Transverse colon (tissue), 4 donors: Measurements from ENCODE around the gene ADGRB3. TPM values are rescaled to one million over a fixed set of nuclear protein-coding genes. Genes with fewer than 3 reads are reported as not detected.

ENCODE experiments used
- DNase-seq: peaks from one replicate; pipeline ENCODE4 v3.0.0-alpha.2; 2019
- H3K27ac ChIP-seq, 4 donors: fragments of 200-600 bp; sonication (generic); 2 replicates each; pipeline ENCODE4 v1.5.1; 2016 to 2018; ENCODE audit warnings: inconsistent platforms in 4 of 4
- H3K27me3 ChIP-seq: fragments of 200-600 bp; sonication (generic); 2 replicates; pipeline ENCODE4 v1.5.1; 2017; ENCODE audit warnings: inconsistent platforms
- H3K36me3 ChIP-seq, 4 donors: fragments of 200-600 bp; sonication (generic); 2 replicates each; pipeline ENCODE4 v1.5.1; 2017 to 2019; ENCODE audit warnings: inconsistent platforms in 4 of 4
- H3K4me1 ChIP-seq, 4 donors: fragments of 200-600 bp; sonication (generic); 2 replicates each; pipeline ENCODE4 v1.5.1; 2017 to 2020; ENCODE audit warnings: inconsistent platforms in 4 of 4
- H3K4me3 ChIP-seq, 4 donors: fragments of 200-600 bp; sonication (generic); 1 replicate in 1 of 4; 2 replicates in 3 of 4; pipeline versions ENCODE4 v1.5.1 to v1.6.1; 2017 to 2019; ENCODE audit warnings: inconsistent platforms in 4 of 4
- H3K9me3 ChIP-seq, 2 donors: fragments of 200-600 bp; sonication (generic); 2 replicates each; pipeline ENCODE4 v1.5.1; 2017 to 2019; ENCODE audit warnings: inconsistent platforms in 2 of 2
- CTCF ChIP-seq, 5 experiments: fragments of 200-600 bp in 3 of 5; fragments of 450-650 bp in 2 of 5; sonication (generic) in 3 of 5; IDR thresholded peaks; 1 replicate in 2 of 5; 2 replicates in 3 of 5; pipeline ENCODE4 v1.5.1; 2016 to 2017; ENCODE audit warnings: antibody characterized with exemption in 5 of 5, inconsistent platforms in 3 of 5, mild to moderate bottlenecking in 2 of 5, moderate library complexity in 1 of 5
- EP300 ChIP-seq: sonication (generic); formaldehyde crosslinking; IDR thresholded peaks from one replicate; pipeline ENCODE4 v1.6.1; 2017; ENCODE audit warnings: antibody characterized with exemption, low read depth
- POLR2A ChIP-seq: fragments of 450-650 bp; IDR thresholded peaks from one replicate; pipeline ENCODE4 v1.6.1; 2016; ENCODE audit warnings: antibody characterized with exemption, mild to moderate bottlenecking, moderate library complexity
- POLR2AphosphoS5 ChIP-seq, 3 donors: sonication (generic); formaldehyde crosslinking; IDR thresholded peaks; one replicate each; pipeline ENCODE4 v1.6.1; 2016; ENCODE audit warnings: antibody characterized with exemption in 3 of 3
- WGBS, 2 donors: methylation state at CpG; one replicate each; pipeline ENCODE4 v1.1.5; 2018; ENCODE audit warnings: low coverage in 1 of 2; 5-methylcytosine and 5-hydroxymethylcytosine counted together
- in situ Hi-C, 4 donors: fragments of 200-750 bp; cut with MboI; loops; one replicate each; pipeline versions ENCODE4 v1.15.0 to v1.15.1; 2017; ENCODE audit warnings: low sequenced_read_pairs in 3 of 4, low pct_ligation_motif_present in 1 of 4, low pct_unique_long_range_greater_than_20kb in 1 of 4
- intact Hi-C: fragments of 100-400 bp; cut with DNase I; formaldehyde crosslinking; loops from one replicate; pipeline ENCODE4 v1.15.1; 2023; ENCODE audit warnings: low total_unique reads
- total RNA-seq, 4 donors: library from RNA; depleted of rRNA; stranded (reverse); fragments of >200 nt; gene quantifications; one replicate each; pipeline ENCODE4 v1.1.0, GENCODE V29; 2016

The ADGRB3 gene
- total RNA-seq, 4 donors from 2014 or later: 0.37 to 20.5 (median 2.2) TPM

DNA sequence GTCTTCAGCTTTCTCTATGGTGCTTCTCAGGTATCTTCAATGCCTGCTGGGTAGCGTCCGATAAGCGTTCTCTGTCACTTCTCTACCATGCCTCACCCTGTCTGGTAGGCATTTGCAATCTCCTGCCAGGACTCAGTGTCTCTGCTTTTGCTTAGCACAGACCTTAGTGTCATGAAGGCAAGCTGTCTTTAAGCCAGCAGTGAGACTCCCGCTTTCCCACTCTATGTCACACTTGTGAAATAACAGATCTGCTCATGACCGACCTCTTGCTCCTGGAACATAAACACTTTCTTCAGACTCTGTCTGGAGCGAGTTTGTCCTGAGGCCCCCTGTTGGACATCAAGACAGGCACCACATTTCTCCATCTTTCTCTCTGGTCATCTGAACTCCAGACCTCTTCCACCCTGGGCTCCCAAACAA lies 17.0 kb downstream of the ADGRB3 start:
- Histone ChIP-seq H3K4me1 (peaks cover 0 to 4% (median 0%) of the 10 kb centered on the region in 4 donors), H3K9me3 (no peaks in the 10 kb centered on the region), H3K4me3 (no peak overlapping the region), H3K27me3 (no peaks in the 10 kb centered on the region), H3K36me3 (no peaks in the 10 kb centered on the region), H3K27ac (no peak overlapping the region)
- DNase-seq: no peak
- intact Hi-C loops (no loop called here), in situ Hi-C loops (no loop called here)
- 51 to 63% methylated on average over 3 to 6 of the region's 6 CpGs for WGBS, 2 donors
- TF ChIP-seq CTCF (IDR thresholded peaks at IDR 0.05): no peak
- no peak for TF ChIP-seq EP300
- no peak for TF ChIP-seq POLR2A
- TF ChIP-seq POLR2AphosphoS5 (IDR thresholded peaks at IDR 0.05): no peak

- Histone ChIP-seq H3K27me3 (no peaks in the 10 kb centered on the region), H3K4me3 (no peak overlapping the region), H3K9me3 (no peaks in the 10 kb centered on the region), H3K27ac (no peak overlapping the region), H3K4me1 (peaks cover 0 to 4% (median 0%) of the 10 kb centered on the region in 4 donors), H3K36me3 (no peaks in the 10 kb centered on the region)
- TF ChIP-seq POLR2A (no peak), CTCF (IDR thresholded peaks at IDR 0.05) (no peak), EP300 (no peak), POLR2AphosphoS5 (IDR thresholded peaks at IDR 0.05) (no peak)
- DNase-seq: no peak
- intact Hi-C loops (no loop called here), in situ Hi-C loops (no loop called here)
- WGBS, 2 donors: 53% methylated on average over 3 of the region's 3 CpGs
Observed at GRCh38 chr6:68653074-68653705, 18.1 kb downstream of the ADGRB3 start.

- Histone ChIP-seq H3K9me3 (no peaks in the 10 kb centered on the region), H3K27ac (no peak overlapping the region), H3K4me3 (no peak overlapping the region), H3K4me1 (peaks cover 0 to 4% (median 0%) of the 10 kb centered on the region in 4 donors), H3K27me3 (no peaks in the 10 kb centered on the region), H3K36me3 (no peaks in the 10 kb centered on the region)
- WGBS, 2 donors: 66 to 68% methylated on average over 2 of the region's 2 CpGs
- DNase-seq: no peak
- TF ChIP-seq CTCF (IDR thresholded peaks at IDR 0.05): no peak
- no peak for TF ChIP-seq EP300
- no peak for TF ChIP-seq POLR2A
- TF ChIP-seq POLR2AphosphoS5 (IDR thresholded peaks at IDR 0.05): no peak
- in situ Hi-C loops: no loop called here
- intact Hi-C loops: no loop called here
Observed at GRCh38 chr6:68653706-68654089, 18.6 kb downstream of the ADGRB3 start.

DNA sequence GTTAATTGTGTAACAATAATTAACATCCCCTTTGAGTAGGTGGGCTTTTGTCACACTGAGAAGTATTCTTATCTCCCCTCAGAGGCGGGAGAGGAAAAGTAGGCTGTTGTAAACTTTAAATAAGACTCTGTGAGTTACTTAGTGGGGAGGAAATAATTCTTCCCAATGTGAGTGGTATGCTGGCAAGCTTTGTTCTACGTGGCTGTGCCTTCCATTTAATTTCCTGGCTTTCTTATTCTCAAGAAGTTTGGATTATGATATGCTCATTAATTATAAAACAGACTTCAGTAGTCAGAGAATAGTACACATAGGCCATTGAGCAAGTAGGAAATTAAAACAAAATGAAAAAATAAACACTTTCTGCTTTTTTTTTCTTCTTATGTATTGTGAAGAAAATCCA lies 19.1 kb downstream of the ADGRB3 start:
- H3K9me3 ChIP-seq: no peaks in the 10 kb centered on the region
- H3K36me3 ChIP-seq: no peaks in the 10 kb centered on the region
- intact Hi-C loops: no loop called here
- WGBS, 2 donors: 24 to 31% methylated on average over 2 of the region's 2 CpGs
- TF ChIP-seq POLR2A (no peak), EP300 (no peak), CTCF (IDR thresholded peaks at IDR 0.05) (no peak), POLR2AphosphoS5 (IDR thresholded peaks at IDR 0.05) (no peak)
- in situ Hi-C loops: no loop called here
- H3K27ac ChIP-seq: no peak overlapping the region
- H3K27me3 ChIP-seq: no peaks in the 10 kb centered on the region
- H3K4me3 ChIP-seq: no peak overlapping the region
- no peak for DNase-seq
- H3K4me1 ChIP-seq: peaks cover 0 to 4% (median 0%) of the 10 kb centered on the region in 4 donors
